Measurements from ENCODE around the gene SLC12A7. TPM values are rescaled to one million over a fixed set of nuclear protein-coding genes. Genes with fewer than 3 reads are reported as not detected.
A peak's percentile ranks its signal among the peaks of the same experiment; 100 is the strongest.
"Not testable (repeated sequence)": the region's sequence is repeated elsewhere in the genome, so short reads cannot be mapped to it uniquely, and the experiment has no call there.

Gene SLC12A7
- total and polyA plus RNA-seq, 12 donors = 36.3 to 208 (median 143) TPM

DNA sequence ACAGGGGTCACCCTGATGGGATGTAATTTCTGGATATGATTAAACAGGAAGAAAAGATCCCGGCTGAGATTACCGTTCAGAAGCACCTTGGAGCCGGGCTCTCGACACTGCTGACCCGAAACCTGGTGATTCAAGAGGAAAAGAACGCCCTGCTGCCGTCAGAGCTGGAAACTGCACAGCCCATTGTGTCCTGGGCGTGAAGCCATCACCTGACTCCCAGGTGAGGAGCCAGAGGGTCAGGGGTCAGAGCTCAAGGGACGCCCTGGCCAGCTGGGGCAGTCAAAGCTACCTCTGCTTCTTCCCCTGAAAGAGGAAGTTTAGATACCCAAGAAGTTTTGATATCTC lies 17.8 kb upstream of the SLC12A7 start:
- TF ChIP-seq, protein P1, sequence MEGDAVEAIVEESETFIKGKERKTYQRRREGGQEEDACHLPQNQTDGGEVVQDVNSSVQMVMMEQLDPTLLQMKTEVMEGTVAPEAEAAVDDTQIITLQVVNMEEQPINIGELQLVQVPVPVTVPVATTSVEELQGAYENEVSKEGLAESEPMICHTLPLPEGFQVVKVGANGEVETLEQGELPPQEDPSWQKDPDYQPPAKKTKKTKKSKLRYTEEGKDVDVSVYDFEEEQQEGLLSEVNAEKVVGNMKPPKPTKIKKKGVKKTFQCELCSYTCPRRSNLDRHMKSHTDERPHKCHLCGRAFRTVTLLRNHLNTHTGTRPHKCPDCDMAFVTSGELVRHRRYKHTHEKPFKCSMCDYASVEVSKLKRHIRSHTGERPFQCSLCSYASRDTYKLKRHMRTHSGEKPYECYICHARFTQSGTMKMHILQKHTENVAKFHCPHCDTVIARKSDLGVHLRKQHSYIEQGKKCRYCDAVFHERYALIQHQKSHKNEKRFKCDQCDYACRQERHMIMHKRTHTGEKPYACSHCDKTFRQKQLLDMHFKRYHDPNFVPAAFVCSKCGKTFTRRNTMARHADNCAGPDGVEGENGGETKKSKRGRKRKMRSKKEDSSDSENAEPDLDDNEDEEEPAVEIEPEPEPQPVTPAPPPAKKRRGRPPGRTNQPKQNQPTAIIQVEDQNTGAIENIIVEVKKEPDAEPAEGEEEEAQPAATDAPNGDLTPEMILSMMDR (IDR thresholded peaks at IDR 0.05) = no peak
- Histone ChIP-seq H3K4me3 (no peak overlapping the region), H3K4me1 (peaks cover 21 to 96% (median 48%) of the 10 kb centered on the region in 9 donors), H3K27me3 (no peaks in the 10 kb centered on the region), H3K36me3 (no peaks in the 10 kb centered on the region), H3K9me3 (no peaks in the 10 kb centered on the region), H3K27ac (no peak overlapping the region)
- DNase-seq (no peak), ATAC-seq (no peak)
- intact Hi-C loops (cut with DNase I) = loop anchor here in 4 of 10 donors (5.0 to 10.0 kb wide), 4 partner anchors 37 to 205 kb away; no protein-coding TSS in a partner anchor
- WGBS, 2 donors = 75 to 84% methylated on average over 9 of the region's 9 CpGs

DNA sequence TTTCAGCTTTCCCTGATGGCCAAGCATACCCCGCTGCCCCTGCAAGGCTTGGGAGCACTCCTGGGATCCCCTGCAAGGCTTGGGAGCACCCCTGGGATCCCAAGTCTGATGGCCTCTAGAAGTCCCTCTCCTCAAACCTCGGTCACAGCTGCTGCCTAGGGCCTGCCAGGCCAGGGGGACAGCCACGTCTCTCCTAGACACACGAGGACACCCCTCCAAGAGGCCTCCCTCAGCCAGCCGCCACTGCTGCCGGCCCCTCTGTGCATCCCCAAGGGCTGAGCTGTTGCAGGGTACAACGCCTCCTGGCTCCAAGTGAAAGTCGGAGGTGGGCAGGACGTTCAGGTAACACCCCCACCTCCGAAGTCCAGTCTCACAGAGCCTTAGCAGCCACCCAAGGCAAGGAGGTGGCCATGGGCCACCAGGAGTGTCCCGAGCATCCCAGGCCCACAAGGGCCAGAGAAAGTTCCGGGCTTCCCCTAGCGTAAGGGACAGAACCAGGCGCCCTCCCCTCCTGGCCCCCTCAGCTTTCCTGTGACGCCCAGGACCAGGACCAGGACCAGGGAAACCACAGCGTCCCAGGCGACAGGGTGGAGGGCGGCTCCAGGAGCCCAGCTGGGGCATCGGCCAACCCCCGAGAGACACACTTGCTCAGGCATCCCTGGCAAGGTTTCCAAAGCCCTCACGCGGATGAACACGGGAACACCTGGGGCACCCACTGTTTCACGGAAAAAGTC lies 17.3 kb upstream of the SLC12A7 start:
- ATAC-seq = no peak
- no peaks in the 10 kb centered on the region for H3K27me3 ChIP-seq
- H3K27ac ChIP-seq = peak overlapping the region in 7 of 10 donors; percentile 41 to 93 (median 74)
- WGBS, 2 donors = 80 to 85% methylated on average over 24 of the region's 24 CpGs
- H3K4me3 ChIP-seq = no peak overlapping the region
- no peak for DNase-seq
- H3K9me3 ChIP-seq = no peaks in the 10 kb centered on the region
- H3K36me3 ChIP-seq = no peaks in the 10 kb centered on the region
- intact Hi-C loops (cut with DNase I) = loop anchor here in 1 of 10 donors (5.0 kb wide), 1 partner anchor 37 kb away; no protein-coding TSS in a partner anchor
- H3K4me1 ChIP-seq = peaks cover 24 to 96% (median 51%) of the 10 kb centered on the region in 9 donors
- TF ChIP-seq, protein P1 (IDR thresholded peaks at IDR 0.05) = no peak

DNA sequence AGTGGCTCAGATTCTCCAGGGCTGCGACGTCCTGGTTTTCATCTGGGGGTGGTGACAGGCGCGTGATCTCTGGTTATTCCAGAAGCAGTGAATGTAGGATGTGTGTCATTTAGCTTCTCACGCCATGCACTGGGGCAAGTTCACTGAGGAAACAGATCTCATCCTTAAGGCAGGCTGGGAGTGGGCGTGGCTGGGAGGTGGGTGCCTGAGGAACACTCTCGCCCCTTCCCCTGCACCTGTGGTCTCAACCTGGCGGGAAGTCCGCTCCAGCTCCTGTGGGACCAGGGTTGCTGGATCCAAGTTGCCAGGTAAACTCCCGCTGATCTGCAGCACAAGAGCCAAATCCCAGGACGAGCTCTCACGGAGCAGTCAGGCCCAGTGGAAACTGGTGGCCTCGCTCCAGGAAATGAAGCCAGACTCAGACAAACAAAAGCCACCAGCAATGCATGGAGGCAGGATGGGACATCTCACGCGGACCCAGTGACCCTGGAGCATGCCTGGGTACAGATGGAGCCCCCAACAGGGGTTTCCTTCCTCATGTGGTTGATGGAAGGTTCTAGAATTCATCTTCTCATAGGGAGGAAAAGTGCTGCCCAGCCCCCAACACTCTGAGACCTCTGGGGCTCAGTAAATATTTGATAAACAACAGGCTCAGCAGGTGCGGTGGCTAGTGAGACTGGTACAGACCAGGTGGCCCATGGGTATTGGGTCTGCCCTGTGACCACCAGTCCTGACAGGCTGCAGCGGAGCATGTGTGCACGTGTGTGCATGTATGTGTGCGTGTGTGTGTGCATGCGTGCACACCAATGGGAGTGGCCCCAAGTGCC lies 16.3 kb upstream of the SLC12A7 start:
- no peak overlapping the region for H3K4me3 ChIP-seq
- H3K27ac ChIP-seq = peak overlapping the region; percentile 8 to 93 (median 72)
- TF ChIP-seq, protein P1 (IDR thresholded peaks at IDR 0.05) = no peak
- no peaks in the 10 kb centered on the region for H3K27me3 ChIP-seq
- peaks cover 26 to 96% (median 59%) of the 10 kb centered on the region in 9 donors for H3K4me1 ChIP-seq
- 31 to 36% methylated on average over 20 of the region's 20 CpGs for WGBS, 2 donors
- no peaks in the 10 kb centered on the region for H3K36me3 ChIP-seq
- intact Hi-C loops (cut with DNase I) = loop anchor here in 1 of 10 donors (5.0 kb wide), 1 partner anchor 36 kb away; no protein-coding TSS in a partner anchor
- ATAC-seq (peak in 7 of 8 donors; percentile 19 to 50 (median 39)), DNase-seq (peak; percentile 67 to 72)
- H3K9me3 ChIP-seq = no peaks in the 10 kb centered on the region

DNA sequence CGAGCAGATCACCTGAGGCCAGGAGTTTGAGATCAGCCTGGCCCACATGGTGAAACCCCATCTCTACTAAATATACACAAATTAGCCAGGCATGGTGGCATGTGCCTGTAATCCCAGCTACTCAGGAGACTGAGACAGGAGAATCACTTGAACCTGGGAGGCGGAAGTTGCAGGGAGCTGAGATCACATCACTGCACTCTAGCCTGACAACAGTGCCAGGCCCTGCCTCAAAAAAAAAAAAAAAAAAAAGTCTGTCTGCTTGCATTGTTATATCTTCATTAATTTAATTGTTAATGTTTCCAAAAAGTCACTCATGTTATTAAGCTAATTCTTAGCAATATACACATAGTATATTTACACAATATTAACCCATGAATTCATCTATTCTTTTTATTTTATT lies 13.8 kb upstream of the SLC12A7 start:
- Histone ChIP-seq H3K4me1 (peaks cover 28 to 98% (median 66%) of the 10 kb centered on the region in 9 donors), H3K27ac (peak overlapping the region; percentile 61 to 93 (median 88))
- H3K27me3 ChIP-seq, H3K4me3 ChIP-seq, H3K9me3 ChIP-seq, H3K36me3 ChIP-seq, ATAC-seq: not testable (repeated sequence)
- peak in 1 of 2 donors; percentile 1 for DNase-seq
- 84 to 85% methylated on average over 2 of the region's 2 CpGs for WGBS, 2 donors
- intact Hi-C loops (cut with DNase I) = loop anchor here in 1 of 10 donors (5.0 kb wide), 1 partner anchor 33 kb away; no protein-coding TSS in a partner anchor
